LNCaP clone FGC (cell line): Measurements from ENCODE around the gene FGGY.

Experiments used
- DNase-seq: peaks from one replicate; pipeline ENCODE4 v3.0.0-alpha.2; 2011; ENCODE audit warnings: low read depth
- H3K4me3 ChIP-seq: 2 replicates; pipeline ENCODE4 v1.5.1; 2011; ENCODE audit warnings: mild to moderate bottlenecking, low read depth, low read length, control low read depth
- TF ChIP-seq, protein P1 (sequence below): IDR thresholded peaks from 2 replicates; pipeline ENCODE4 v1.5.1; 2012; ENCODE audit warnings: mild to moderate bottlenecking; ENCODE audit not compliant: control insufficient read depth, insufficient read depth; ENCODE audit errors: extremely low read depth

FGGY gene

DNA sequence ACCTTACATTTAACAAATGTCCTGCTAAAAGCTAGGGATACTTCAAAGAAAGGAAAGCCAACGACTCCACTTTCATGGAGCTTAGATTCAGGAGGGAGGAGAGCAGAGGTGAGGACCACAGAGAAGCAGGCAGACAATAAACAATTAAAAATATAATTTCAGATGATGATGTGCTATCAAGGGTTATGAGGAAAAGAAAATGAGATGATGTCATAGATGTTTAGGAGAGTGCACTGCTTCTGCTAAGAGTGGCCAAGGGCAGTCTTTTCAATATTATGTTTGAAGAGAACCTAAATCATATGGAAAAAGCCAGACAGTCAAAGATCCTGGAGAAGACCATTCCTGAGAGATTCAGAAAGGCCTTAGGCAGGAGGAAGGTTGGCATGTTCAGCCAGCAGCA is 451.2 kb downstream of the FGGY start:
- no peak for DNase-seq
- no peak overlapping the region for H3K4me3 ChIP-seq

DNA sequence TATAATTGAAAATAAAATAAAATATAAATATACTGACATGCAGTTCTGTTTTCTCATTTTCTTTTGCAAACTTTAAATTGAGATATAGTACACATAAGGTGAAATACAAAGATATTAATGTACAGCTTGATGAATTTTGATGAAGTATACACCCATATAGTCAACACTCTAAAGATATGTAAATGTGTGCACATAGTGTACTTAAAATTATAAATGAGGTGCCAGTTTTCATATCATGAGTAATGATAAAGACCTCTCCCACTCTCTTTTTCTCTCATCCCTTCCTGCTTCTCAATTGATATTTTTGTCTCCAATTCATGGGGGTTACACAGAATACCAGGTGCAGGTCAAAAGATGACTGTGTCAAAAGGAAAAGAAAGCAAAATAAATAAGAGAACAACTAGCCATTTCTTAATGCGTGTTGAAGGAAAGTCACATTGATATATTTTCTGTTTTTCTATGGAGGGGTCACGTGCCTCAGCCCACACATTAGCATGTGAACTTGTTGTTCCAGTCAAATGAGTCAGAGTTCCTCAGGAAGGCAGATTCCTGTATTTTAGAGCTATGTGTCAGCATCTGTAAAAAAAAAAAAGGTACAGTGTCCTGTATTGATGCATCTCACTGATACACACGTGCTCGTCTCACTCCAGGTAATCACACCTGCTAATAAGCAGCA is 453.6 kb downstream of the FGGY start:
- no peak overlapping the region for H3K4me3 ChIP-seq
- no peak for DNase-seq
- TF ChIP-seq, protein P1, sequence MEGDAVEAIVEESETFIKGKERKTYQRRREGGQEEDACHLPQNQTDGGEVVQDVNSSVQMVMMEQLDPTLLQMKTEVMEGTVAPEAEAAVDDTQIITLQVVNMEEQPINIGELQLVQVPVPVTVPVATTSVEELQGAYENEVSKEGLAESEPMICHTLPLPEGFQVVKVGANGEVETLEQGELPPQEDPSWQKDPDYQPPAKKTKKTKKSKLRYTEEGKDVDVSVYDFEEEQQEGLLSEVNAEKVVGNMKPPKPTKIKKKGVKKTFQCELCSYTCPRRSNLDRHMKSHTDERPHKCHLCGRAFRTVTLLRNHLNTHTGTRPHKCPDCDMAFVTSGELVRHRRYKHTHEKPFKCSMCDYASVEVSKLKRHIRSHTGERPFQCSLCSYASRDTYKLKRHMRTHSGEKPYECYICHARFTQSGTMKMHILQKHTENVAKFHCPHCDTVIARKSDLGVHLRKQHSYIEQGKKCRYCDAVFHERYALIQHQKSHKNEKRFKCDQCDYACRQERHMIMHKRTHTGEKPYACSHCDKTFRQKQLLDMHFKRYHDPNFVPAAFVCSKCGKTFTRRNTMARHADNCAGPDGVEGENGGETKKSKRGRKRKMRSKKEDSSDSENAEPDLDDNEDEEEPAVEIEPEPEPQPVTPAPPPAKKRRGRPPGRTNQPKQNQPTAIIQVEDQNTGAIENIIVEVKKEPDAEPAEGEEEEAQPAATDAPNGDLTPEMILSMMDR = no peak

More for the DNA sequence above, 451.2 kb downstream of the FGGY start:
- TF ChIP-seq, protein P1 = no peak

DNA sequence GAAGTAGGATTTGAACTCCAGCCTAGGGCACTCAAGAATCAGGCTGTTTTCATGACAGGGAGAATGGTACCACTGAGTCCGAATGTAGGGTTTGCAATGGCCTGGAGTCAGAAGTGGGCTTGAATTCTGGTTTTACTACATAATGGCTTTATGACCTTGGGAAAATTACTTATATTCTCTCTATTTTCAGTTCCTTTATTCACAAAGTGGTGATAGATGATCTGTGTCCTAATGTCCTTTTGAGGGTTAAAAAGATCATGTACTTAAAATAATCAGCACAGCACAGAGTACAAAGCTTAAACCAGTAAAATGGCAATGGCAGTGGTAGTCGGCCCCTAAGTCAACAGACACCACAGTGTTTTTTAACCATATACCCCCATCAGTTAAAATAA is 454.1 kb downstream of the FGGY start:
- TF ChIP-seq, protein P1 = no peak
- H3K4me3 ChIP-seq = no peak overlapping the region
- DNase-seq = no peak

DNA sequence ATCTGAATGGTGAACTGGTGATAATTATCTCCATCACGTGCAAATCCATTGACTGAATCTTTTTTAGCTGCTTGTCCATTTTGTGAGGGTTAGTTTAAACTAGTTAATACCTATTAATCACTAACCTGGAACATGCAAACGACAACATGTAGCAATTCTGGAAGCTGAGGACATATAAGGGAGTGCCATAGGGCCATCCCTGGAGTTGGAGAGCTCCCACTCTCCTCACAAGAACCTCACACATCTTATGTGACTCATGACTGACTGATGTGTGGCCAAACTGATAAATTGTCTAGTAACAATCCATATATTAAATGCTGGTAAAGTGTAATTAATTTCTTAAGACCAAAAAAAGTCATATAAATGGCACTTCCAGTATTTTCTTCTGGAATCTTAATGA is 454.9 kb downstream of the FGGY start:
- TF ChIP-seq, protein P1 = no peak
- no peak overlapping the region for H3K4me3 ChIP-seq
- no peak for DNase-seq

DNA sequence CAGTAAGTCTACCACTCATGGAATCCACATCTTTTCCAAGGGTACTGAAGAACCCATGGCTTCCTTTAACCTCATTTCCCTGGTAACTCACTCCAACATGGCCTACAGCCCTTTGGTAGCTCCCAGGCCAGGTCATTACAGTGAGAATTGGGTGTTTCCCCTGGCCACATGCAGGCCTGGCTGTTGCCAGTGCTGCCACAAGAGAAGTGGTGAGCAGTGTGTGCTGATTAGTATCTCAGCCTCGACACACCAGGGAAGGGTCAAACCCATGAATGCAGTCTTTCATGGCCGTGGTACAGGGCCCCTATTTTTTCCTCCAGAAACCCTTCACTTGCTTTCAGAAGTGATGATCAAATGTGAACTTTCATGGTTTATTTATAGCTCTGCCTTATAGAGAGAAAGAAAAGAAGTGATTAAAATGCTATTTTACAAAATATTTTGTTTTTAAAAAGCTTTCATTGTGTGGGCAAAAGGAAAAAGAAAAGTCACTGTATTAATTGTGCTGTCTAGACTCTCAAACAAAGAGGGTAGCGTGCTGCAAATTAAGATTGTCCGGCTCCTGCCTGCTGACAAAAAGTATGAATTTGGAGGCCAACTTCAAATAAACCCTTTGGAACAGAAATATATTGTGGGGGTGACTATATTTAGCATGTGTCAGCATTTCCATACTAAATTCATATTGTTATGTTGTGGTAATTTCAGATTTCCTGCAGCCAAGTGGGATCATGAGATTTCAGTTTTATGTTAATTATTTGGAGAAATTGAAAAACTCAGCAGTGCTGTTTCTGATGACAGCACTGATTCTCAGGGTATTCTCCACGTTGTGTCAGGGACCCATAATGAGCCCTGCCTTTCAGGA is 455.9 kb downstream of the FGGY start:
- TF ChIP-seq, protein P1 = no peak
- H3K4me3 ChIP-seq = no peak overlapping the region
- DNase-seq = no peak

DNA sequence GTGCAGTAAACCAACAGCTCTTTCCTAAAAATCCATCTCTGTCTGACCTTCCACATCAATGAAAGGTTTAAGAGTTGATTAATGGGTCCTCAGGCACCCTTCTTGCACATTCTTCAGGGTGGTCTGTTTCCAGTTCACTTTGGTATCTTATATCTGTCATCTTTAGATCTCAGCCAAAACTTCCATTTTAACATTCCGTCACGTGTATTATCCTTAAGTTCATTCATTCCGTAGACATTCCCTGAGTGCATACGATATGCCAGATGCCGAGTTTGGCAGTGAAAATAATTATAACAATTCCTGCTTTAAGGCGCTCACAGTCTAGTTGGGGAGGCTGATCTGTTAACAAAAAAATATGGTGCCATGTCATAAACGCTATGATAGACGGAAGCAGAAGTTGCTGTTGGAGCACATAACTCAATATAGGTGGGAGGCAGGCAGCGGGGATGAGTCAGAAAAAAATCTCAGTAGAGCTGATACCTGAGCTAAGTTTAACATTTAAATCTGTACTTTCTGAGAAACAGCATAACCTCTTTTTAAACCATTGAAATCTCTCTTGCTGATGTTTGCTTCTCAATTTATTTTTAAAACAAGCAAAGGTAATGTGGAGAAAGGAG is 458.3 kb downstream of the FGGY start:
- TF ChIP-seq, protein P1 = no peak
- H3K4me3 ChIP-seq = no peak overlapping the region
- DNase-seq = no peak
